IMR-90 (cell line): ENCODE measurements around the gene SLC12A1. TPM values are rescaled to one million over a fixed set of nuclear protein-coding genes. Genes with fewer than 3 reads are reported as not detected.

Source experiments
- ATAC-seq: fragments of 200-7000 bp; cut with Tn5 transposase; 2 replicates; pipeline ENCODE4 v1.9.1; 2020; ENCODE audit warnings: low read depth, mild to moderate bottlenecking, moderate library complexity
- BruUV-seq: library from RNA; stranded (reverse); fragments of 400-500 nt; replicated peaks from 2 replicates; lab custom pipeline; 2021; lab: Mats Ljungman, UMichigan
- CTCF ChIA-PET: fragments of 300-600 bp; formaldehyde crosslinking; extraction: SDS; loops from one replicate; lab custom pipeline; 2021; ENCODE audit warnings: antibody characterized with exemption; lab: Yijun Ruan, JAX
- POLR2A ChIA-PET: fragments of 300-600 bp; sonication (Branson Sonifier 250); formaldehyde crosslinking; loops from one replicate; lab custom pipeline; 2022; ENCODE audit warnings: antibody characterized with exemption; ENCODE audit not compliant: unreplicated experiment; lab: Charles Lee
- DNase-seq: peaks from one replicate; pipeline ENCODE4 v3.0.0; 2013
- H2AFZ ChIP-seq: replicated peaks from 2 replicates; pipeline ENCODE3; 2013; ENCODE audit warnings: low read length, mild to moderate bottlenecking; ENCODE audit not compliant: poor library complexity
- H2AK5ac ChIP-seq: 2 replicates; pipeline ENCODE4 v1.6.1; 2013; ENCODE audit warnings: low read depth, low read length, inconsistent platforms
- H2AK9ac ChIP-seq: replicated peaks from 2 replicates; pipeline ENCODE3; 2013; ENCODE audit warnings: mild to moderate bottlenecking, low read depth, low read length, moderate library complexity; ENCODE audit not compliant: poor library complexity
- H2BK120ac ChIP-seq: 2 replicates; pipeline ENCODE4 v1.6.1; 2013; ENCODE audit warnings: low read depth, low read length, inconsistent platforms
- H2BK15ac ChIP-seq: 3 replicates; pipeline ENCODE4 v1.6.1; 2013; ENCODE audit warnings: low read depth, low read length, inconsistent platforms
- H2BK20ac ChIP-seq: 2 replicates; pipeline ENCODE4 v1.6.1; 2013; ENCODE audit warnings: low read depth, mild to moderate bottlenecking, inconsistent platforms, low read length, moderate library complexity
- H2BK5ac ChIP-seq: 2 replicates; pipeline ENCODE4 v1.6.1; 2013; ENCODE audit warnings: mild to moderate bottlenecking, low read depth, low read length, inconsistent platforms; ENCODE audit not compliant: poor library complexity, severe bottlenecking
- H3K14ac ChIP-seq: replicated peaks from 2 replicates; pipeline ENCODE4 v1.6.1; 2013; ENCODE audit warnings: low read depth, low read length, inconsistent platforms
- H3K18ac ChIP-seq: 2 replicates; pipeline ENCODE4 v1.6.1; 2013; ENCODE audit warnings: low read depth, low read length, control low read depth
- H3K23ac ChIP-seq: 2 replicates; pipeline ENCODE4 v1.6.1; 2013; ENCODE audit warnings: low read depth, low read length, inconsistent platforms
- H3K27ac ChIP-seq: 2 replicates; pipeline ENCODE4 v1.5.1; 2013; ENCODE audit warnings: mild to moderate bottlenecking, control low read depth, low read length; ENCODE audit not compliant: insufficient read depth
- H3K27me3 ChIP-seq: 2 replicates; pipeline ENCODE4 v1.6.1; 2013; ENCODE audit warnings: low read length; ENCODE audit not compliant: control insufficient read depth, insufficient read depth
- H3K36me3 ChIP-seq: 2 replicates; pipeline ENCODE4 v1.6.1; 2013; ENCODE audit warnings: low read length, mixed read lengths; ENCODE audit not compliant: control insufficient read depth, insufficient read depth
- H3K4ac ChIP-seq: 2 replicates; pipeline ENCODE4 v1.6.1; 2013; ENCODE audit warnings: low read depth, low read length, inconsistent platforms
- H3K4me1 ChIP-seq: 2 replicates; pipeline ENCODE4 v1.6.1; 2013; ENCODE audit warnings: low read length, mixed read lengths; ENCODE audit not compliant: control insufficient read depth, insufficient read depth
- H3K4me2 ChIP-seq: 2 replicates; pipeline ENCODE4 v1.6.1; 2013; ENCODE audit warnings: low read depth, mild to moderate bottlenecking, control low read depth, low read length, moderate library complexity
- H3K4me3 ChIP-seq: 2 replicates; pipeline ENCODE4 v1.5.1; 2013; ENCODE audit warnings: low read depth, mild to moderate bottlenecking, control low read depth, low read length, moderate library complexity; ENCODE audit not compliant: insufficient read depth
- H3K56ac ChIP-seq: 2 replicates; pipeline ENCODE4 v1.6.1; 2013; ENCODE audit warnings: low read length, inconsistent platforms; ENCODE audit not compliant: insufficient read depth; ENCODE audit errors: extremely low read depth
- H3K79me1 ChIP-seq, 2 experiments: 2 replicates each; pipeline ENCODE4 v1.6.1; 2013; ENCODE audit warnings: low read length in 2 of 2, inconsistent platforms in 1 of 2, low read depth in 1 of 2
- H3K9ac ChIP-seq: 2 replicates; pipeline ENCODE4 v1.6.1; 2013; ENCODE audit warnings: low read depth, low read length, control low read depth
- H3K9me1 ChIP-seq: 2 replicates; pipeline ENCODE4 v1.6.1; 2013; ENCODE audit warnings: low read length, inconsistent platforms; ENCODE audit not compliant: insufficient read depth
- H3K9me3 ChIP-seq: 2 replicates; pipeline ENCODE4 v1.6.1; 2013; ENCODE audit warnings: low read length; ENCODE audit not compliant: control insufficient read depth, insufficient read depth
- H4K20me1 ChIP-seq: 2 replicates; pipeline ENCODE4 v1.6.1; 2013; ENCODE audit warnings: low read length, inconsistent platforms; ENCODE audit not compliant: insufficient read depth
- H4K5ac ChIP-seq: 2 replicates; pipeline ENCODE4 v1.6.1; 2013; ENCODE audit warnings: mild to moderate bottlenecking, low read depth, low read length, control low read depth
- H4K8ac ChIP-seq, 2 experiments: 2 replicates each; pipeline ENCODE4 v1.6.1; 2013; ENCODE audit warnings: low read depth in 2 of 2, low read length in 2 of 2, control low read depth in 1 of 2, inconsistent platforms in 1 of 2
- H4K91ac ChIP-seq: 2 replicates; pipeline ENCODE4 v1.6.1; 2013; ENCODE audit warnings: low read depth, low read length, inconsistent platforms; ENCODE audit not compliant: insufficient read depth
- FOS ChIP-seq: fragments of 150-350 bp; IDR thresholded peaks from 2 replicates; pipeline ENCODE4 v1.6.1; 2016; ENCODE audit warnings: low read depth, low read length
- WGBS, 2 experiments: methylation state at CpG; one replicate each; pipeline versions ENCODE4 v1.1.5 to v1.1.7; 2013; ENCODE audit warnings: missing lambda C conversion rate in 2 of 2; ENCODE audit not compliant: insufficient read length in 1 of 2; ENCODE audit errors: extremely low coverage in 2 of 2; 5-methylcytosine and 5-hydroxymethylcytosine counted together
- dilution Hi-C: fragments of 300-500 bp; cut with HindIII; formaldehyde crosslinking; loops from one replicate; pipeline ENCODE4 v1.14.3; 2018; ENCODE audit warnings: low sequenced_read_pairs; ENCODE audit not compliant: unreplicated experiment
- in situ Hi-C: fragments of 300-500 bp; cut with MboI; formaldehyde crosslinking; loops from 3 replicates; pipeline ENCODE4 v1.14.3; 2019; ENCODE audit warnings: low sequenced_read_pairs, inconsistent platforms, mixed read lengths
- intact Hi-C: fragments of 100-400 bp; cut with micrococcal nuclease; formaldehyde crosslinking; loops from 2 replicates; pipeline ENCODE4 v1.10.0; 2022
- polyA plus RNA-seq, 3 experiments: library from polyadenylated mRNA; depleted of rRNA; stranded (reverse); fragments of >200 nt; gene quantifications; 2 replicates each; pipeline ENCODE4 v1.2.3, GENCODE V29; 2012; ENCODE audit warnings: low replicate concordance in 1 of 3
- total RNA-seq: library from RNA; depleted of rRNA; stranded (reverse); fragments of >200 nt; gene quantifications from 2 replicates; pipeline ENCODE4 v1.2.3, GENCODE V29; 2012

Gene SLC12A1
- total and polyA plus RNA-seq, 2 of the 4 experiments (the other 2 are of a cell fraction), result not detected

DNA sequence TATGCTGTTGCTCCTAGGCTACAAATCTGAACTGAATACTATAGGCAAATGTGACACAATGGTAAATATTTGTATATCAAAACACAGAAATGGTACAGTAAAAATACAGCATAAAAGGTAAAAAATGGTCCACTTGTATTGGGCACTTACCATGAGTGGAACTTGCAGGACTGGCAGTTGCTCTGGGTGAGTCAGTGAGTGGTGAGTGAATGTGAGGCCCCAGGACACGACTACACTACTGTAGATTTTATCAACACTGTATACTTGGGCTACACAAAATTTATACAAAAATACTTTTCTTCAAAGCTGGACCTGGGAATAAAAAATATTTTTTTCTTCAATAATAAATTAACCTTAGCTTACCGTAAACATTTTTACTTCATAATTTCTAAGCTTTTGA, 83.5 kb downstream of the SLC12A1 start:
- Histone ChIP-seq H3K4me3 (no peak overlapping the region), H3K4ac (no peak overlapping the region), H4K20me1 (no peaks in the 10 kb centered on the region), H2AFZ (no peak overlapping the region), H2BK120ac (no peak overlapping the region), H3K79me1 (no peaks in the 10 kb centered on the region), H3K4me1 (no peaks in the 10 kb centered on the region; the same call in 1 of the 2 replicates), H3K14ac (no peak overlapping the region), H3K9ac (no peak overlapping the region), H4K91ac (no peak overlapping the region), H2BK15ac (no peak overlapping the region), H3K36me3 (no peaks in the 10 kb centered on the region), H3K18ac (no peak overlapping the region), H2AK9ac (no peak overlapping the region), H2BK20ac (no peak overlapping the region), H3K9me1 (no peaks in the 10 kb centered on the region), H3K4me2 (no peak overlapping the region), H3K23ac (no peak overlapping the region), H3K56ac (no peak overlapping the region), H2AK5ac (no peak overlapping the region), H3K9me3 (no peaks in the 10 kb centered on the region), H4K5ac (no peak overlapping the region), H3K27ac (no peak overlapping the region), H3K27me3 (no peaks in the 10 kb centered on the region), H4K8ac (no peak overlapping the region), H2BK5ac (no peak overlapping the region)
- ATAC-seq (no peak), DNase-seq (peak; percentile 13)
- TF ChIP-seq FOS, result no peak
- BruUV-seq, result no TSS peak
- ChIA-PET POLR2A (no interaction called here), CTCF (no interaction called here)
- in situ Hi-C loops, result loop anchor here (10.0 kb wide), 1 partner anchor 1095 kb away; no protein-coding TSS in a partner anchor
- intact Hi-C loops, result loop anchor here (5.0 kb wide), 1 partner anchor 302 kb away; no protein-coding TSS in a partner anchor
- WGBS, 2 experiments, result no CpG with 5 or more reads among the region's 2 CpGs
- dilution Hi-C loops, result no loop called here
